Activated naive CD8-positive, alpha-beta T cell treated with anti-CD3 and anti-CD28 coated beads, Interleukin-2, amount 50 U/mL, for 16 hours (primary cell): ENCODE measurements around the gene TEAD4.

Experiments used
- DNase-seq: peaks from one replicate; pipeline ENCODE4 v3.0.0-alpha.2; 2020; ENCODE audit warnings: low read depth, low spot score

The TEAD4 gene

GRCh38 chr12:2959192-2959504 is at the start of gene TEAD4:
Gene TEAD4 (plus strand): TSS chr12:2959397.
- no peak for DNase-seq

DNA sequence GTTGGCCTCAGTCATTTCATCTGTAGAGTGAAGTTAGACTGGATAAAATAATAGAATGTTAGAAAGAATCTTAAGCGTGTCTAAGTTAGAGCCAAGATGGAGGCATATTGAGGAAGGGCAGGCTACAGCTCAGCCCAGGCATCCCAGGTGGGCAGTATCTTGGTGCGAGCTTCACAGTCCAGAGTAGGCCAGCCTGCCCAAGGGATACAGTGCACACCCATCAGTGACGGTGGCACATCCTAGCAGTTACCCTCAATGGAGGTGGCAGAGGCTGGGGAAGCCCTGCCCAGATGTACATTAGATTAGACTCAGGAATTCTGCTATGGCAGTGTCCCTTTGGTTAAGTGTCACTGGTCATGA is 47.0 kb upstream of the TEAD4 start:
- no peak for DNase-seq

GRCh38 chr12:2919249-2919648 is 39.9 kb upstream of the TEAD4 start:
- DNase-seq = no peak

DNA sequence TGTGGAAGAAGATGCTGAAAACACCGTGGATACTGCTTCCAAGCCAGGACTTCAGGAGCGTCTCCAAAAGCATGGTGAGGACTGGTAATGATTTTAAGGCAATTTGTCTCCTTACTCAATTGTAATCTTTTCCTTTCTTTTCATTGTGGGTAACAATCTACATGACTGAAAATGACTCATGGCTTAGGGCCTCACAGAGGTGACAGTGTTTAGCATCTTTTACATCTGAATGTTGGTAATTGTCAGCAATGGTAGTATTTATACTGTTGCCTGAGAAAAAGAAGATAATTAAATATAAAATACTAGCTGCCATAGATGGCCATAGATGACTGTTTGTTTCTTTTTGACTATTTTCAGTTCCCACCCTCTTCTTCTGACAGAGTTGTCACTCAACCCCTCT is 36.9 kb upstream of the TEAD4 start:
- no peak for DNase-seq

- no peak for DNase-seq
Observed at GRCh38 chr12:2923057-2923456, 36.1 kb upstream of the TEAD4 start.

DNA sequence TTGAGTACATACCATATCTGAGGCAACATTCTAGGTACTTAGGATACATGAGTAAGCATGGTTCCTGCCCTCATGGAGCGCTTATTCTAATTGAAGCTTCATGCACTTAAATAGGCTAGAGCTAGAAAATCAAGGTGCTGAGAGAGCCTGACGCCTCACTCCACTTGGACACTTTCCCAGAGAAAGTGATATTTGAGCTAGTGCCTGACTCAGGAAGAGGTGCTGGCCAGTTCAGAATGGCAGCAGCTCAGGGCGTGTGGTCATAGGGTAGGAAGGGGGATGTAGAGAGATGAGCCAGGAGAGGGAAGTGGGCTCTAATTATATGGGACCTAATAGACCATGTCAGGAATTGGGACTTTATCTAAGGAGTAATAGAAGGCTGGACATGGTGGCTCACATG is 35.2 kb upstream of the TEAD4 start:
- no peak for DNase-seq

- DNase-seq = no peak
Observed at GRCh38 chr12:2925322-2925995, 33.7 kb upstream of the TEAD4 start.

- no peak for DNase-seq
Observed at GRCh38 chr12:2930865-2931264, 28.3 kb upstream of the TEAD4 start.

- no peak for DNase-seq
Observed at GRCh38 chr12:2933586-2933985, 25.6 kb upstream of the TEAD4 start.

DNA sequence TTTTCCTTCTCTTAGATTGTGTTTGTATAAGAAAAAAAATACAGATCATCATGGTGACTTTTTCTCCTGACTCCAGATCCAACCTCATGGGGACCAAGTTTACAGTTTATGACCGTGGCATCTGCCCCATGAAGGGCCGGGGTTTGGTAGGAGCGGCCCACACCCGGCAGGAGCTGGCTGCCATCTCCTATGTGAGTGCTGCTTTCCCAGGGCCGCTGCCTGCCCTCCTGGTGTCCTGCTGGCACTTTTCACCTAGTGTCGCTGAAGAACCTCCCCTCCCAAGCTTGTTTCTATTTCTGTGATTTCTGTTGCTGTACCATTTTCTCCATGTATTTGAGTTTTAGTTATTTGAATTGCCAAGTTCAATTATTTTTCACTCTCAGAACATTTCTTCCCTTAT is 24.8 kb upstream of the TEAD4 start:
- no peak for DNase-seq

GRCh38 chr12:2936301-2936700 is 22.9 kb upstream of the TEAD4 start:
- DNase-seq = no peak

DNA sequence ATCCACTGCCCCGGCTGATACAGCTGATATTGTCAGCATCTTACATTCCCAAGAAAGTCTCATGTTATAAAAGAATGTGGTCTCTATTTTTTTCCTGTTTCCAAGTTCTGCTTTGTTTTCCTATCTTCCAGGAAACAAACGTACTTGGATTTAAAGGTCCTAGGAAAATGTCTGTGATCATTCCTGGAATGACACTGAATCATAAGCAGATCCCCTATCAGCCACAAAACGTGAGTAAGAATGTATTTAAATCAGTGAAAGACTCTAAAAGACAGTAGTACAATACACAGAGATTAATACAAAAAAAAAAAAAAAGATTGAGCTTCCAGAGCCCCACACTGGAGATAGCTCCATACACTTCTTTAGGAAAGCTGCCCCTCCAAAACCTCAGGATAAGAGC is 21.7 kb upstream of the TEAD4 start:
- DNase-seq = no peak

GRCh38 chr12:2939191-2939590 is 20.0 kb upstream of the TEAD4 start:
- no peak for DNase-seq

DNA sequence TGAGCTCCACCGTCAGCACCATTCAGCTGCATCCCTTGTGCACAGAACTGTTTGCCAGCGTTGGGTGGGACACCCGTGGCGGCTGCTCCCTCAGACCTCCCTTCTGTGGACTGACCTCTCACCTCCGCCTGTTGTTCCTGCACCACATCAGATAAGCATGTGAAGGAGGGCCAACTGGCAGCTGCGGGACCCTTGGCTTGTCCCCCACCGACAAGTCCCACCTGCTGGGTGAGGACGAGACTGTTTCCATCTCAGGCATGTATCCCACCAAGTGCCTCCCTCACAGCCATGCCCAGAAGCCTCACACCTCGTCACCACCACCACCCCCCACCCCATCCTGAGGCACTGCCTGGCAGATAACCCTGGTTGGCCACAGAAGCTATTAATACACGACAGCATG is 18.6 kb upstream of the TEAD4 start:
- no peak for DNase-seq

DNA sequence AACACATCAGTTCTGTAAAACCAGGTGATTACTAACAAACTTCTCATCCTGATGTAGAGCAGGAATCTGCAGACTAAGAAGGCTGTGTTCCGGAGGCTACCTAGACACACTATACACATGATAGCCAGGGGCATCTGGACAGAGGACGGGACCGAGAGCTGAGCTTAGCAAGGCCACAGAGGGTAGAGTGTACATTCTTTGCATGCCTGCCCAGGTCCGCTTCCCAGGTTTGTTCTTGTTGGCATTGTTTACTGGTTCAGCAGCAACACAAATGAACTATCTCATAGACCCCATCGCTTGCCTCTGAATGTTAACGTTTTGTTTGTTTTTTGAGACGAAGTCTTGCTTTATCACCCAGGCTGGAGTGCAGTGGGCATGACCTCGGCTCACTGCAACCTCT is 17.7 kb upstream of the TEAD4 start:
- no peak for DNase-seq

GRCh38 chr12:2944401-2945047 is 14.7 kb upstream of the TEAD4 start:
- peak; percentile 15 for DNase-seq

DNA sequence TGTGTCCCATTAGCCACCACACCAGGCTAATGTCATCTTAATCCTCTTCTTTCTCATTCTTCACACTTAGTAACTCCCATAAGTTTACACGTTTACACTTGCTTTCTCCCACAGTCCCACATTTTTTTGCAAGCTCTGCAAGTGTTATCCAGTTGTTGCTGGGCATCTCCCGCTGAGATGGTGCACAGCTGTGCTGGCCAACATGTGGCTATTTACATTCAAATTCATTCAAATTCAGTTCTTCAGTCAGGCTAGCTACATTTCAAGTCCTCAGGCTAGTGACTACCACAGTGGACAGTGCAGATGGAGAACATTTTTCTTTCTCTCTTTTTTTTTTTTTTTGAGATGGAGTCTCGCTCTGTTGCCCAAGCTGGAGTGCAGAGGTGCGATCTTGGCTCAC is 9.8 kb upstream of the TEAD4 start:
- no peak for DNase-seq

- no peak for DNase-seq
Observed at GRCh38 chr12:2955888-2956287, 3.3 kb upstream of the TEAD4 start.

DNA sequence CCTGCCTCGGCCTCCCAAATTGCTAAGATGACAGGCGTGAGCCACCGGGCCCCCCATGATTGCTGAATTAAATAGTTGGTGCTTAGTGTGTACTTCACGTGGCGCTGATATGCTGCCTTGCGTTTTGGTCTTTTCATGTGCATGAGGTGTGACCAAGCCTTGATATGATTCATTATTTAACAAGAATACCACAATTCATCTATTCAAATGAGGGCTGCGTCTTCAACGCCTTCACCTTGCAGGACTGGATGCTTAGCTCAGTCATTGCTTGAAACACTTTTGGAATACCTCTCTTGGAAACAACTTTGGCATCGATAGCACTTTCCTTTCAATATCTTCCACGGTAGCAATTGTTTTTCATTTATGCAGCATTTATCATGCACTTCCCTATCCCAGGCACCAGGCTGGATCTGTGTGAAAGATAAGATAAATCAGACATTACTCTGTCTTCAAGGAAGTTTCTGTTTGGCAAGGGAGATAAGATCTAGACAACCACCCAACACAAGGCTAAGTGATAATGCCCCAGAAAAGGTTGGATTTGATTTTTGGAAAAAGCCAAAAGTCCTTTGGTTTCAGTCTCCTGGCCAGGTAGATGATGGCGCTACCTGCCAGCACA is 1.3 kb upstream of the TEAD4 start:
- no peak for DNase-seq

DNA sequence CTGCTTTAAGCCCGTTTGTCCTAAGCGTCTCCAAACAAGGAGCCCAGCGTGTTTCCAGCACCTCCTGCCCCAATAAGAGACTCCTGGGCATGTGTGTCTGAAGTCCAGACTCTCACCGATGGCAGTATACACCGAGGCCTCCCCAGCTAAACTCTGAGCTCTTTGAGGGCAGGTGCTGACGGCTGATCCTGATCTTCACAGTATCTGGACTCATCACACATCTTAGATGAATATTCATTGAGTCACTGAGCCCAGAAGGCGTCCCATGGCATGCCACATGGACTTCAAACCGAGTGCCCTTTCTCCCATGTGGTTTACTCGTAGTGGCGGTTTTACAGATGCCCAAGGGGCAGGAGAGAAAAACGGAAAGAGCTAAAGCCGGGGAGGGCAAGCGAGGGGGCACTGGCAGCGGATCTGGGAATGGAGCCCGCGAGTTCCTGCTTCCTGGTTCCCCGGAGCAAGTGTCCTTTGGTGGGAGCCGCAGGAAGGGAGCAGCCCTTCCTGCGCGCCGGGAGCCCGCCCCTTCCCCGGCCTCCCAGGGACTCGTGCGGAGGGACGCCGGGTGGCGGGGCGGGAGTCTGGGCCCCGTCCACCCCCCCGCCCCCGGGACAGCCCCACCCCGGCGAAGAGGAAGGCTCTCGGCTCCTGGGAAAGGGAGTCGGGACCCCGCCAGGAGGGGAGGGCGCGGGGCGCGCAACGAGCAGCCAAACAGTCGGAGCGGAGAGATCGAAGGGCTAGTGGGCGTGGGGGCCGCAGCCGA is 585 bp upstream of the TEAD4 start:
- no peak for DNase-seq

GRCh38 chr12:2959505-2960389 is 550 bp downstream of the TEAD4 start:
- no peak for DNase-seq
